Keratinocyte (primary cell): Measurements from ENCODE around the gene LAMA2. TPM values are rescaled to one million over a fixed set of nuclear protein-coding genes. Genes with fewer than 3 reads are reported as not detected.

Experiments
- DNase-seq: peaks from one replicate; pipeline ENCODE4 v3.0.0-alpha.2; 2011; ENCODE audit warnings: low read depth, missing footprints, low spot score
- FAIRE-seq: peaks from 2 replicates; lab custom pipeline; 2011; peaks lifted over from hg19 to GRCh38; lab: Jason Lieb, UNC
- H2AFZ ChIP-seq: 2 replicates; pipeline ENCODE4 v1.6.0; 2012; ENCODE audit warnings: low read length, control low read depth, inconsistent platforms; ENCODE audit not compliant: control insufficient read depth
- H3K27ac ChIP-seq: 2 replicates; pipeline ENCODE4 v1.5.1; 2011; ENCODE audit warnings: low read length; ENCODE audit not compliant: control insufficient read depth, insufficient read depth
- H3K27me3 ChIP-seq: 3 replicates; pipeline ENCODE4 v1.6.0; 2011; ENCODE audit warnings: low read length; ENCODE audit not compliant: control insufficient read depth, insufficient read depth; ENCODE audit errors: extremely low read depth
- H3K36me3 ChIP-seq, 2 experiments: 2 replicates in 1 of 2; 3 replicates in 1 of 2; pipeline ENCODE4 v1.5.1; 2011; ENCODE audit warnings: low read length in 2 of 2, mild to moderate bottlenecking in 1 of 2; ENCODE audit not compliant: control insufficient read depth in 2 of 2, insufficient read depth in 2 of 2; ENCODE audit errors: extremely low read depth in 1 of 2
- H3K4me1 ChIP-seq: 3 replicates; pipeline ENCODE4 v1.5.1; 2011; ENCODE audit warnings: low read length; ENCODE audit not compliant: control insufficient read depth, insufficient read depth; ENCODE audit errors: extremely low read depth
- H3K4me2 ChIP-seq: 3 replicates; pipeline ENCODE4 v1.6.0; 2011; ENCODE audit warnings: low read depth, low read length; ENCODE audit not compliant: control insufficient read depth, insufficient read depth; ENCODE audit errors: extremely low read depth
- H3K4me3 ChIP-seq, 3 experiments: fragments of 200-600 bp in 1 of 3; sonication (generic) in 1 of 3; 2 replicates in 2 of 3; 3 replicates in 1 of 3; pipeline ENCODE4 v1.5.1; 2011 to 2016; ENCODE audit warnings: low read length in 3 of 3, mild to moderate bottlenecking in 3 of 3, control low read depth in 2 of 3, inconsistent platforms in 1 of 3, low read depth in 1 of 3, mixed read lengths in 1 of 3, mixed run types in 1 of 3, moderate library complexity in 1 of 3; ENCODE audit not compliant: control insufficient read depth in 2 of 3, insufficient read depth in 2 of 3; ENCODE audit errors: extremely low read depth in 1 of 3
- H3K79me2 ChIP-seq: 2 replicates; pipeline ENCODE4 v1.6.0; 2012; ENCODE audit warnings: low read length; ENCODE audit not compliant: control insufficient read depth, insufficient read depth
- H3K9ac ChIP-seq: 3 replicates; pipeline ENCODE4 v1.6.0; 2011; ENCODE audit warnings: low read length; ENCODE audit not compliant: control insufficient read depth, insufficient read depth; ENCODE audit errors: extremely low read depth
- H3K9me1 ChIP-seq: 3 replicates; pipeline ENCODE4 v1.6.0; 2011; ENCODE audit warnings: low read length; ENCODE audit not compliant: control insufficient read depth, insufficient read depth; ENCODE audit errors: extremely low read depth
- H3K9me3 ChIP-seq: 2 replicates; pipeline ENCODE4 v1.5.1; 2012; ENCODE audit warnings: low read depth, low read length; ENCODE audit not compliant: control insufficient read depth
- H4K20me1 ChIP-seq: 3 replicates; pipeline ENCODE4 v1.6.0; 2011; ENCODE audit warnings: low read length; ENCODE audit not compliant: control insufficient read depth, insufficient read depth; ENCODE audit errors: extremely low read depth
- EZH2 ChIP-seq: IDR thresholded peaks from one replicate; pipeline ENCODE4 v1.6.1; 2012; ENCODE audit warnings: inconsistent platforms, mild to moderate bottlenecking, low read length, moderate library complexity
- dilution Hi-C: fragments of 300-500 bp; cut with MboI; formaldehyde crosslinking; loops from one replicate; pipeline ENCODE4 v1.7.0; 2020; ENCODE audit warnings: low sequenced_read_pairs; ENCODE audit not compliant: extremely low pct_ligation_motif_present
- polyA plus RNA-seq, 5 experiments: library from polyadenylated mRNA; depleted of rRNA in 3 of 5; stranded (reverse) in 3 of 5; stranded (forward) in 1 of 5; unstranded in 1 of 5; fragments of >200 nt; gene quantifications; 1 replicate in 1 of 5; 2 replicates in 3 of 5; 3 replicates in 1 of 5; pipeline versions ENCODE4 v1.2.1 to v1.2.3, GENCODE V29; 2011 to 2012; ENCODE audit warnings: missing spikeins in 2 of 5, low read depth in 1 of 5, low replicate concordance in 1 of 5
- TF ChIP-seq, protein P1 (sequence below), 3 experiments: IDR thresholded peaks in 1 of 3; conservative IDR thresholded peaks in 1 of 3; optimal IDR thresholded peaks in 1 of 3; 2 replicates in 2 of 3; 3 replicates in 1 of 3; pipeline versions ENCODE3 to v1.5.1; 2011; ENCODE audit warnings: low read length in 3 of 3, mild to moderate bottlenecking in 3 of 3, moderate library complexity in 2 of 3, control low read depth in 1 of 3, inconsistent platforms in 1 of 3; ENCODE audit not compliant: insufficient read depth in 2 of 3; ENCODE audit errors: extremely low read depth in 1 of 3

Gene LAMA2
- polyA plus RNA-seq, 1 donor (not counting 4 experiments of a cell fraction or from before 2014, with no cell fraction given): 1.4 TPM

DNA sequence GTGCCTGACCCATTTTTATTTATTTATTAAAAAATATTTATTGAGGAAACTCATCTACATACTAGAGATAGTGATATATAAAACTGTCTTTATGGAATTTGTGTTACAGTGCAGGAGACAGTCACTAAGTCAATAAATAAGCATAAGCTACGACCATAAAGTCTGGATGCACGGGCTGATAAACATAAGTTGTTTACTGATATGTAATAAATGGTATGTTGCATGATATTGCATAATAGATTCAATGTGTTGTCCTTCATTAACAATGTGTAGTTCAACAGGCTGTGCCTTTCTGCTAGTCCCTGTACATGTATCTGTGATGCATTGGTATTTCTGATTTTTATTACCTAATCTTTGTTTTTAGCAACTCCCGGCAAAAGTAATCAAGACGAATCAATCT is 515.8 kb downstream of the LAMA2 start:
- Histone ChIP-seq H3K9me1 (no peaks in the 10 kb centered on the region), H3K9ac (no peak overlapping the region), H3K27ac (no peak overlapping the region), H3K4me1 (no peaks in the 10 kb centered on the region), H3K36me3 (no peaks in the 10 kb centered on the region), H3K27me3 (no peaks in the 10 kb centered on the region), H3K79me2 (no peaks in the 10 kb centered on the region), H2AFZ (no peak overlapping the region), H3K9me3 (no peaks in the 10 kb centered on the region), H4K20me1 (no peaks in the 10 kb centered on the region), H3K4me2 (no peak overlapping the region), H3K4me3 (no peak overlapping the region)
- FAIRE-seq: no peak
- no peak for DNase-seq
- dilution Hi-C loops: no loop called here
- TF ChIP-seq, protein P1, sequence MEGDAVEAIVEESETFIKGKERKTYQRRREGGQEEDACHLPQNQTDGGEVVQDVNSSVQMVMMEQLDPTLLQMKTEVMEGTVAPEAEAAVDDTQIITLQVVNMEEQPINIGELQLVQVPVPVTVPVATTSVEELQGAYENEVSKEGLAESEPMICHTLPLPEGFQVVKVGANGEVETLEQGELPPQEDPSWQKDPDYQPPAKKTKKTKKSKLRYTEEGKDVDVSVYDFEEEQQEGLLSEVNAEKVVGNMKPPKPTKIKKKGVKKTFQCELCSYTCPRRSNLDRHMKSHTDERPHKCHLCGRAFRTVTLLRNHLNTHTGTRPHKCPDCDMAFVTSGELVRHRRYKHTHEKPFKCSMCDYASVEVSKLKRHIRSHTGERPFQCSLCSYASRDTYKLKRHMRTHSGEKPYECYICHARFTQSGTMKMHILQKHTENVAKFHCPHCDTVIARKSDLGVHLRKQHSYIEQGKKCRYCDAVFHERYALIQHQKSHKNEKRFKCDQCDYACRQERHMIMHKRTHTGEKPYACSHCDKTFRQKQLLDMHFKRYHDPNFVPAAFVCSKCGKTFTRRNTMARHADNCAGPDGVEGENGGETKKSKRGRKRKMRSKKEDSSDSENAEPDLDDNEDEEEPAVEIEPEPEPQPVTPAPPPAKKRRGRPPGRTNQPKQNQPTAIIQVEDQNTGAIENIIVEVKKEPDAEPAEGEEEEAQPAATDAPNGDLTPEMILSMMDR (optimal IDR thresholded peaks at IDR 0.05 in 1 of 3, IDR thresholded peaks at IDR 0.05 in 1 of 3, conservative IDR thresholded peaks at IDR 0.05 in 1 of 3; ENCODE audit: extremely low read depth in 1 of 3, insufficient read depth in 2 of 3, low read length in 3 of 3): no peak

DNA sequence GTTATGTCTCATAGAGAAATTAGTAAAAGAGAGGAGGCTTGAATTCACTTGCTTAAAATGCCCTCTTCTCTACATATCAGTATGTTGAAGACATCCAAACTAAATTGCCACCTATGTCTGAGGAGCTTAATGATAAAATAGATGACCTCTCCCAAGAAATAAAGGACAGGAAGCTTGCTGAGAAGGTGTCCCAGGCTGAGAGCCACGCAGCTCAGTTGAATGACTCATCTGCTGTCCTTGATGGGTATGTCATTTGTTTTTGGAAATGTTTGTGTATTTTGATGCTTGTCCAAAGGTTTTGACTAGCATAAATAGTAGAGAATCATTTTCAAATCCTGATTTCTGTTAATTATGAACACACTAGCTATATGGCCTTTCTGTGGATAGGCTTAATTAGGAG is 519.3 kb downstream of the LAMA2 start:
- H3K9me1 ChIP-seq: no peaks in the 10 kb centered on the region
- no peak overlapping the region for H3K4me2 ChIP-seq
- H3K36me3 ChIP-seq: no peaks in the 10 kb centered on the region
- H3K27me3 ChIP-seq: no peaks in the 10 kb centered on the region
- no peaks in the 10 kb centered on the region for H3K9me3 ChIP-seq
- no peak for DNase-seq
- no peaks in the 10 kb centered on the region for H3K4me1 ChIP-seq
- TF ChIP-seq, protein P1 (optimal IDR thresholded peaks at IDR 0.05 in 1 of 3, IDR thresholded peaks at IDR 0.05 in 1 of 3, conservative IDR thresholded peaks at IDR 0.05 in 1 of 3; ENCODE audit: extremely low read depth in 1 of 3, insufficient read depth in 2 of 3, low read length in 3 of 3): no peak
- no peak for TF ChIP-seq EZH2
- H3K4me3 ChIP-seq: no peak overlapping the region
- no peaks in the 10 kb centered on the region for H4K20me1 ChIP-seq
- no peak overlapping the region for H2AFZ ChIP-seq
- dilution Hi-C loops: no loop called here
- no peak for FAIRE-seq
- H3K27ac ChIP-seq: no peak overlapping the region
- H3K9ac ChIP-seq: no peak overlapping the region
- no peaks in the 10 kb centered on the region for H3K79me2 ChIP-seq
